GM12878 (cell line): ENCODE measurements around the gene BAG3. TPM values are rescaled to one million over a fixed set of nuclear protein-coding genes. Genes with fewer than 3 reads are reported as not detected.

Source experiments
- ATAC-seq: fragments of 200-7000 bp; cut with Tn5 transposase; 3 replicates; pipeline ENCODE4 v1.9.1; 2020; ENCODE audit warnings: mild to moderate bottlenecking, moderate library complexity
- BruUV-seq: library from RNA; stranded (reverse); fragments of 400-500 nt; replicated peaks from 2 replicates; lab custom pipeline; 2021; lab: Mats Ljungman, UMichigan
- CTCF ChIA-PET: fragments of 300-600 bp; sonication (Branson Sonifier 250); formaldehyde crosslinking; extraction: SDS; loops from one replicate; lab custom pipeline; 2021; ENCODE audit warnings: inconsistent platforms; lab: Yijun Ruan, JAX
- POLR2A ChIA-PET: fragments of 350-600 bp; formaldehyde crosslinking; extraction: SDS; loops from one replicate; lab custom pipeline; 2021; ENCODE audit warnings: inconsistent platforms; lab: Charles Lee
- RAD21 ChIA-PET: fragments of 300-600 bp; sonication (Branson Sonifier 250); formaldehyde crosslinking; loops from one replicate; lab custom pipeline; 2023; ENCODE audit warnings: antibody characterized with exemption; ENCODE audit not compliant: unreplicated experiment; lab: Charles Lee
- SMC1A ChIA-PET: fragments of 300-600 bp; sonication (Branson Sonifier 250); formaldehyde crosslinking; loops from one replicate; lab custom pipeline; 2023; ENCODE audit not compliant: unreplicated experiment, uncharacterized antibody; lab: Charles Lee
- DNase-seq: peaks from one replicate; pipeline ENCODE4 v3.0.0-alpha.2; 2011; ENCODE audit warnings: low read depth, low spot score
- FAIRE-seq: peaks from 3 replicates; lab custom pipeline; 2011; peaks lifted over from hg19 to GRCh38; lab: Jason Lieb, UNC
- H2AFZ ChIP-seq: 2 replicates; pipeline ENCODE4 v1.6.0; 2011; ENCODE audit warnings: low read depth, low read length, control low read depth; ENCODE audit not compliant: control insufficient read depth
- H3K27ac ChIP-seq: 2 replicates; pipeline ENCODE4 v1.5.1; 2011; ENCODE audit warnings: control low read depth; ENCODE audit not compliant: control insufficient read depth, insufficient read depth
- H3K27me3 ChIP-seq, 2 experiments: replicated peaks in 1 of 2; 2 replicates each; pipeline versions ENCODE4 v1.6.0 to v1.6.1; 2011; ENCODE audit warnings: low read length in 1 of 2; ENCODE audit not compliant: control insufficient read depth in 2 of 2, insufficient read depth in 2 of 2
- H3K36me3 ChIP-seq, 2 experiments: 2 replicates each; pipeline ENCODE4 v1.5.1; 2011; ENCODE audit warnings: low read length in 1 of 2; ENCODE audit not compliant: control insufficient read depth in 2 of 2, insufficient read depth in 2 of 2
- H3K4me1 ChIP-seq: 2 replicates; pipeline ENCODE4 v1.6.1; 2011; ENCODE audit warnings: mild to moderate bottlenecking, low read length, moderate library complexity, mixed read lengths; ENCODE audit not compliant: control insufficient read depth, insufficient read depth
- H3K4me2 ChIP-seq: 2 replicates; pipeline ENCODE4 v1.6.0; 2011; ENCODE audit warnings: control low read depth; ENCODE audit not compliant: control insufficient read depth, insufficient read depth
- H3K4me3 ChIP-seq: fragments of 200-600 bp; sonication (generic); 2 replicates; pipeline ENCODE4 v1.5.1; 2016
- H3K79me2 ChIP-seq: 2 replicates; pipeline ENCODE4 v1.6.0; 2011; ENCODE audit warnings: low read length; ENCODE audit not compliant: control insufficient read depth, insufficient read depth
- H3K9ac ChIP-seq: 2 replicates; pipeline ENCODE4 v1.8.0; 2011; ENCODE audit warnings: low read length, control low read depth, mixed read lengths; ENCODE audit not compliant: control insufficient read depth, insufficient read depth
- H3K9me3 ChIP-seq: replicated peaks from 3 replicates; pipeline ENCODE4 v1.5.1; 2011; ENCODE audit warnings: mild to moderate bottlenecking, low read length; ENCODE audit not compliant: control insufficient read depth, insufficient read depth
- H4K20me1 ChIP-seq: 2 replicates; pipeline ENCODE4 v1.6.0; 2011; ENCODE audit not compliant: control insufficient read depth, insufficient read depth
- BRCA1 ChIP-seq: IDR thresholded peaks from 2 replicates; pipeline ENCODE4 v1.6.1; 2011; ENCODE audit warnings: low read depth, low read length, improper control_type of control experiment
- CBX5 ChIP-seq: sonication (generic); IDR thresholded peaks from 2 replicates; pipeline ENCODE4 v1.6.1; 2016; ENCODE audit warnings: low read depth, moderate library complexity, mild to moderate bottlenecking, inconsistent platforms
- CHD4 ChIP-seq: fragments of 200-600 bp; sonication (generic); IDR thresholded peaks from 2 replicates; pipeline ENCODE4 v1.6.1; 2016; ENCODE audit warnings: mild to moderate bottlenecking
- FOS ChIP-seq: IDR thresholded peaks from 3 replicates; pipeline ENCODE4 v1.6.1; 2011; ENCODE audit warnings: borderline replicate concordance; ENCODE audit not compliant: insufficient read length; ENCODE audit errors: extremely low read depth
- LARP7 ChIP-seq: fragments of 450-650 bp; IDR thresholded peaks from 2 replicates; pipeline ENCODE4 v1.6.1; 2017; ENCODE audit warnings: mild to moderate bottlenecking
- MTA3 ChIP-seq: IDR thresholded peaks from 2 replicates; pipeline ENCODE4 v1.6.1; 2012; ENCODE audit warnings: low read length, inconsistent platforms, borderline replicate concordance
- RAD51 ChIP-seq: fragments of 450-650 bp; IDR thresholded peaks from 2 replicates; pipeline ENCODE4 v1.6.1; 2016; ENCODE audit warnings: moderate library complexity, mild to moderate bottlenecking, inconsistent platforms
- RFX5 ChIP-seq: IDR thresholded peaks from 2 replicates; pipeline ENCODE4 v1.6.1; 2011; ENCODE audit warnings: low read depth, low read length, improper control_type of control experiment
- SMAD1 ChIP-seq: fragments of 450-650 bp; IDR thresholded peaks from 2 replicates; pipeline ENCODE4 v1.6.1; 2018; ENCODE audit warnings: mild to moderate bottlenecking, low read depth; ENCODE audit not compliant: partially characterized antibody
- SMARCA5 ChIP-seq: fragments of 450-650 bp; IDR thresholded peaks from 2 replicates; pipeline ENCODE4 v1.6.1; 2017; ENCODE audit warnings: mild to moderate bottlenecking
- TAF1 ChIP-seq: IDR thresholded peaks from 2 replicates; pipeline ENCODE4 v1.6.1; 2011; ENCODE audit warnings: mild to moderate bottlenecking, low read depth, low read length, borderline replicate concordance
- TCF3 ChIP-seq: IDR thresholded peaks from 2 replicates; pipeline ENCODE4 v1.6.1; 2012; ENCODE audit warnings: low read depth, mild to moderate bottlenecking, low read length, borderline replicate concordance; ENCODE audit not compliant: insufficient read depth
- ZBTB4 ChIP-seq: fragments of 450-650 bp; formaldehyde crosslinking; IDR thresholded peaks from 2 replicates; pipeline ENCODE4 v1.4.0; 2022; ENCODE audit warnings: mild to moderate bottlenecking, moderate library complexity
- ZBTB40 ChIP-seq: fragments of 450-650 bp; IDR thresholded peaks from 2 replicates; pipeline ENCODE4 v1.6.1; 2016; ENCODE audit warnings: mild to moderate bottlenecking, moderate library complexity, borderline replicate concordance
- ZNF207 ChIP-seq: fragments of 450-650 bp; IDR thresholded peaks from 2 replicates; pipeline ENCODE4 v1.6.1; 2014; ENCODE audit warnings: antibody characterized with exemption, mild to moderate bottlenecking, borderline replicate concordance
- ZZZ3 ChIP-seq: IDR thresholded peaks from 2 replicates; pipeline ENCODE4 v1.6.1; 2011; ENCODE audit warnings: low read depth; ENCODE audit not compliant: control insufficient read depth, insufficient read length
- WGBS: methylation state at CpG from one replicate; pipeline ENCODE4 v1.1.6; 2016; ENCODE audit warnings: low lambda C conversion rate; ENCODE audit not compliant: insufficient replicate concordance, insufficient coverage; ENCODE audit errors: missing lambda C conversion rate; 5-methylcytosine and 5-hydroxymethylcytosine counted together
- in situ Hi-C: fragments of 300-500 bp; cut with MboI; formaldehyde crosslinking; loops from 9 replicates; pipeline ENCODE4 v1.14.3; 2018; ENCODE audit warnings: mixed read lengths
- intact Hi-C: fragments of 100-400 bp; cut with micrococcal nuclease; formaldehyde crosslinking; loops from one replicate; pipeline ENCODE4 v1.14.2; 2022; ENCODE audit not compliant: unreplicated experiment
- polyA plus RNA-seq, 11 experiments: library from polyadenylated mRNA; depleted of rRNA in 4 of 11; unstranded in 6 of 11; stranded (reverse) in 5 of 11; fragments of >200 nt; fragmentation: Nextera tagmentation in 4 of 11; fragmentation: Illumina TruSeq in 1 of 11; extraction: Ambion mirVana in 4 of 11; extraction: Trizol in 1 of 11; gene quantifications; 1 replicate in 1 of 11; 2 replicates in 10 of 11; pipeline versions ENCODE4 v1.2.1 to v1.2.3, GENCODE V29; 2011 to 2016; ENCODE audit warnings: inconsistent platforms in 2 of 11, missing spikeins in 2 of 11, low read depth in 1 of 11
- total RNA-seq, 4 experiments: library from RNA; depleted of rRNA in 3 of 4; stranded (reverse); fragments of >200 nt in 3 of 4; fragmentation: Illumina TruSeq in 1 of 4; extraction: Trizol in 1 of 4; gene quantifications; 2 replicates each; pipeline versions ENCODE4 v1.2.1 to v1.2.3, GENCODE V29; 2013 to 2021

The BAG3 gene
- total and polyA plus RNA-seq, 10 of the 15 experiments (the other 5 are each of a cell fraction or from before 2014, with no cell fraction given): 0.71 to 14.1 (median 4.3) TPM

GRCh38 chr10:119611433-119611832 lies 39.7 kb upstream of the BAG3 start (continued):
- TF ChIP-seq ZBTB4 (CRISPR knock-in tag): no peak
- no peak for TF ChIP-seq LARP7
- TF ChIP-seq BRCA1: no peak
- TF ChIP-seq, all 136 proteins: peak for 0

- H3K36me3 ChIP-seq: no peaks in the 10 kb centered on the region
- H2AFZ ChIP-seq: no peak overlapping the region
- no peaks in the 10 kb centered on the region for H3K27me3 ChIP-seq
- POLR2A ChIA-PET: no interaction called here
- H4K20me1 ChIP-seq: no peaks in the 10 kb centered on the region
- no peaks in the 10 kb centered on the region for H3K79me2 ChIP-seq
- no peak overlapping the region for H3K9ac ChIP-seq
- H3K27ac ChIP-seq: no peak overlapping the region
- in situ Hi-C loops: no loop called here
- H3K9me3 ChIP-seq: no peaks in the 10 kb centered on the region
- no peak for FAIRE-seq
- H3K4me1 ChIP-seq: no peaks in the 10 kb centered on the region
- no peak for ATAC-seq
- RAD21 ChIA-PET: no interaction called here
- 48% methylated on average over 6 of the region's 6 CpGs for WGBS
- CTCF ChIA-PET: interaction anchor here (0.9 kb wide), 1 partner anchor 11 kb away, joined by 3 read pairs; no protein-coding TSS in a partner anchor
- intact Hi-C loops: no loop called here
- no peak overlapping the region for H3K4me2 ChIP-seq
- no TSS peak for BruUV-seq
- DNase-seq: no peak
- H3K4me3 ChIP-seq: no peak overlapping the region
- SMC1A ChIA-PET: interaction anchor here (1.4 kb wide), 1 partner anchor 246 kb away, joined by 3 read pairs; no protein-coding TSS in a partner anchor
- TF ChIP-seq RAD51: no peak
- no peak for TF ChIP-seq TCF3
- TF ChIP-seq MTA3: no peak
- TF ChIP-seq RFX5: no peak
- TF ChIP-seq SMARCA5: no peak
- no peak for TF ChIP-seq SMAD1
- TF ChIP-seq CBX5: no peak
- TF ChIP-seq ZZZ3: no peak
- no peak for TF ChIP-seq FOS
- no peak for TF ChIP-seq ZNF207
- no peak for TF ChIP-seq ZBTB40
- TF ChIP-seq TAF1: no peak
- TF ChIP-seq CHD4: no peak
Measured at GRCh38 chr10:119613741-119614140, 37.4 kb upstream of the BAG3 start.
